ENCODE results near the gene C10orf67.
A peak's percentile ranks its signal among the peaks of the same experiment; 100 is the strongest.
"Not testable (repeated sequence)": the region's sequence is repeated elsewhere in the genome, so short reads cannot be mapped to it uniquely, and the experiment has no call there.

Gene C10orf67

GRCh38 chr10:23344241-23344841 lies at the start of gene C10orf67:
TSS of gene C10orf67 (minus strand) at chr10:23344797. CDS start at chr10:23344774, 23 bp downstream.
- DNase-seq, result peak in 2 of 3 experiments; percentile 82 to 92

- DNase-seq, result no peak
Observed at GRCh38 chr10:23391821-23392220, 47.2 kb upstream of the C10orf67 start.

- DNase-seq, result no peak
Observed at GRCh38 chr10:23390809-23391208, 46.2 kb upstream of the C10orf67 start.

GRCh38 chr10:23390408-23390807 lies 45.8 kb upstream of the C10orf67 start:
- not testable (repeated sequence) for DNase-seq

- DNase-seq, result not testable (repeated sequence)
Observed at GRCh38 chr10:23387516-23387915, 42.9 kb upstream of the C10orf67 start.

- DNase-seq, result no peak
Observed at GRCh38 chr10:23386052-23386451, 41.5 kb upstream of the C10orf67 start.

GRCh38 chr10:23384364-23384763 lies 39.8 kb upstream of the C10orf67 start:
- DNase-seq, result no peak

GRCh38 chr10:23383637-23384036 lies 39.0 kb upstream of the C10orf67 start:
- DNase-seq, result no peak

GRCh38 chr10:23381298-23382040 lies 36.9 kb upstream of the C10orf67 start:
- DNase-seq, result no peak

GRCh38 chr10:23379686-23380085 lies 35.1 kb upstream of the C10orf67 start:
- no peak for DNase-seq

GRCh38 chr10:23376229-23376655 lies 31.6 kb upstream of the C10orf67 start:
- DNase-seq, result no peak

- DNase-seq, result no peak
Observed at GRCh38 chr10:23375366-23375765, 30.8 kb upstream of the C10orf67 start.

- no peak for DNase-seq
Observed at GRCh38 chr10:23373156-23373555, 28.6 kb upstream of the C10orf67 start.

GRCh38 chr10:23371073-23371472 lies 26.5 kb upstream of the C10orf67 start:
- DNase-seq, result no peak

GRCh38 chr10:23370106-23370505 lies 25.5 kb upstream of the C10orf67 start:
- DNase-seq, result no peak

GRCh38 chr10:23368816-23369640 lies 24.4 kb upstream of the C10orf67 start:
- no peak for DNase-seq

GRCh38 chr10:23367896-23368595 lies 23.4 kb upstream of the C10orf67 start:
- no peak for DNase-seq

- not testable (repeated sequence) for DNase-seq
Observed at GRCh38 chr10:23365417-23366030, 20.9 kb upstream of the C10orf67 start.

- DNase-seq, result peak in 1 of 3 experiments; percentile 53
Observed at GRCh38 chr10:23364378-23364777, 19.8 kb upstream of the C10orf67 start.

GRCh38 chr10:23363793-23364135 lies 19.2 kb upstream of the C10orf67 start:
- no peak for DNase-seq

GRCh38 chr10:23362879-23363792 lies 18.5 kb upstream of the C10orf67 start:
- DNase-seq, result no peak
